GM23248 (cell line): ENCODE data around the gene VPS13D.

ENCODE experiments used
- EZH2 ChIP-seq: fragments of 200-600 bp; sonication (generic); IDR thresholded peaks from 2 replicates; pipeline ENCODE4 v1.6.1; 2018; ENCODE audit warnings: antibody characterized with exemption, mild to moderate bottlenecking; ENCODE audit not compliant: insufficient read depth, poor library complexity, severe bottlenecking
- EZH2phosphoT487 ChIP-seq: fragments of 200-600 bp; sonication (generic); IDR thresholded peaks from 2 replicates; pipeline ENCODE4 v1.6.1; 2018; ENCODE audit warnings: antibody characterized with exemption, moderate library complexity, mild to moderate bottlenecking, low read depth; ENCODE audit not compliant: insufficient read depth

- no peak for TF ChIP-seq EZH2
- no peak for TF ChIP-seq EZH2phosphoT487
Observed at GRCh38 chr1:12209495-12209832, 20.4 kb upstream of the VPS13D start.
